Lower leg skin (tissue), 3 donors: Measurements from ENCODE around the gene STX8.

ENCODE experiments used
- POLR2A ChIP-seq, 2 donors: fragments of 450-650 bp; IDR thresholded peaks; one replicate each; pipeline ENCODE4 v1.6.1; 2016 to 2017; ENCODE audit warnings: antibody characterized with exemption in 2 of 2, mild to moderate bottlenecking in 1 of 2, moderate library complexity in 1 of 2
- TF ChIP-seq, protein P1 (sequence below), 3 donors: fragments of 450-650 bp; IDR thresholded peaks; one replicate each; pipeline ENCODE4 v1.5.1; 2016; ENCODE audit warnings: antibody characterized with exemption in 3 of 3, mild to moderate bottlenecking in 3 of 3, moderate library complexity in 2 of 3

DNA sequence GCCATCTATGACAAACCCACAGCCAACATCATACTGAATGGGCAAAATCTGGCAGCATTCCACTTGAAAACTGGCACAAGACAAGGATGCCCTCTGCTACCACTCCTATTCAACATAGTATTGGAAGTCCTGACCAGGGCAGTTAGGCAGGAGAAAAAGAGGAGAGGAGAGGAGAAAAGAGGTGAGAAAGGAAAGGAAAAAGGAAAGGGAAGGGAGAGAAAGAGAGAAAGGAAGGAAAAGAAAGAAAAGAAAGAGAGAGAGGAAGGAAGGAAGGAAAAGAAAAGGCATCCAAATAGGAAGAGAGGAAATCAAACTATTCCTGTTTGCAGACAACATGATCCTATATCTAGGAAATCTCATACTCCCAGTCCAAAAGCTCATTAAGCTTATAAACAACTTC lies 11.5 kb downstream of the STX8 start:
- TF ChIP-seq, protein P1, sequence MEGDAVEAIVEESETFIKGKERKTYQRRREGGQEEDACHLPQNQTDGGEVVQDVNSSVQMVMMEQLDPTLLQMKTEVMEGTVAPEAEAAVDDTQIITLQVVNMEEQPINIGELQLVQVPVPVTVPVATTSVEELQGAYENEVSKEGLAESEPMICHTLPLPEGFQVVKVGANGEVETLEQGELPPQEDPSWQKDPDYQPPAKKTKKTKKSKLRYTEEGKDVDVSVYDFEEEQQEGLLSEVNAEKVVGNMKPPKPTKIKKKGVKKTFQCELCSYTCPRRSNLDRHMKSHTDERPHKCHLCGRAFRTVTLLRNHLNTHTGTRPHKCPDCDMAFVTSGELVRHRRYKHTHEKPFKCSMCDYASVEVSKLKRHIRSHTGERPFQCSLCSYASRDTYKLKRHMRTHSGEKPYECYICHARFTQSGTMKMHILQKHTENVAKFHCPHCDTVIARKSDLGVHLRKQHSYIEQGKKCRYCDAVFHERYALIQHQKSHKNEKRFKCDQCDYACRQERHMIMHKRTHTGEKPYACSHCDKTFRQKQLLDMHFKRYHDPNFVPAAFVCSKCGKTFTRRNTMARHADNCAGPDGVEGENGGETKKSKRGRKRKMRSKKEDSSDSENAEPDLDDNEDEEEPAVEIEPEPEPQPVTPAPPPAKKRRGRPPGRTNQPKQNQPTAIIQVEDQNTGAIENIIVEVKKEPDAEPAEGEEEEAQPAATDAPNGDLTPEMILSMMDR (IDR thresholded peaks at IDR 0.05): no peak
- TF ChIP-seq POLR2A (IDR thresholded peaks at IDR 0.05): no peak
